ENCODE measurements around the gene PHC1.

PHC1 gene

GRCh38 chr12:8922544-8922943, 8.2 kb downstream of the PHC1 start:
- TF ChIP-seq, protein P1, sequence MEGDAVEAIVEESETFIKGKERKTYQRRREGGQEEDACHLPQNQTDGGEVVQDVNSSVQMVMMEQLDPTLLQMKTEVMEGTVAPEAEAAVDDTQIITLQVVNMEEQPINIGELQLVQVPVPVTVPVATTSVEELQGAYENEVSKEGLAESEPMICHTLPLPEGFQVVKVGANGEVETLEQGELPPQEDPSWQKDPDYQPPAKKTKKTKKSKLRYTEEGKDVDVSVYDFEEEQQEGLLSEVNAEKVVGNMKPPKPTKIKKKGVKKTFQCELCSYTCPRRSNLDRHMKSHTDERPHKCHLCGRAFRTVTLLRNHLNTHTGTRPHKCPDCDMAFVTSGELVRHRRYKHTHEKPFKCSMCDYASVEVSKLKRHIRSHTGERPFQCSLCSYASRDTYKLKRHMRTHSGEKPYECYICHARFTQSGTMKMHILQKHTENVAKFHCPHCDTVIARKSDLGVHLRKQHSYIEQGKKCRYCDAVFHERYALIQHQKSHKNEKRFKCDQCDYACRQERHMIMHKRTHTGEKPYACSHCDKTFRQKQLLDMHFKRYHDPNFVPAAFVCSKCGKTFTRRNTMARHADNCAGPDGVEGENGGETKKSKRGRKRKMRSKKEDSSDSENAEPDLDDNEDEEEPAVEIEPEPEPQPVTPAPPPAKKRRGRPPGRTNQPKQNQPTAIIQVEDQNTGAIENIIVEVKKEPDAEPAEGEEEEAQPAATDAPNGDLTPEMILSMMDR (IDR thresholded peaks at IDR 0.05), result no peak

- TF ChIP-seq, protein P1 (IDR thresholded peaks at IDR 0.05), result no peak
These were observed 22.4 kb downstream of the PHC1 start for GRCh38 chr12:8936735-8937134.

GRCh38 chr12:8941691-8942478, 27.6 kb downstream of the PHC1 start:
- TF ChIP-seq, protein P1 (IDR thresholded peaks at IDR 0.05), result no peak

GRCh38 chr12:8943565-8944186, 29.4 kb downstream of the PHC1 start:
- TF ChIP-seq, protein P1 (IDR thresholded peaks at IDR 0.05), result no peak

- TF ChIP-seq, protein P1 (IDR thresholded peaks at IDR 0.05), result no peak
These were observed 32.4 kb downstream of the PHC1 start for GRCh38 chr12:8946733-8947132.

- TF ChIP-seq, protein P1 (IDR thresholded peaks at IDR 0.05), result no peak
These were observed 33.4 kb downstream of the PHC1 start for GRCh38 chr12:8947737-8948136.

GRCh38 chr12:8948701-8949341, 34.5 kb downstream of the PHC1 start:
- TF ChIP-seq, protein P1 (IDR thresholded peaks at IDR 0.05), result no peak

All from LNCAP (cell line).